Measurements from ENCODE around the gene CNNM1. TPM values are rescaled to one million over a fixed set of nuclear protein-coding genes. Genes with fewer than 3 reads are reported as not detected.

CNNM1 gene
- total RNA-seq, 4 donors from 2014 or later = not detected

- Histone ChIP-seq H3K4me3 (no peak overlapping the region), H3K27me3 (no peaks in the 10 kb centered on the region), H3K36me3 (no peaks in the 10 kb centered on the region), H3K27ac (no peak overlapping the region), H3K9me3 (no peaks in the 10 kb centered on the region), H3K4me1 (no peaks in the 10 kb centered on the region)
- intact Hi-C loops (cut with DNase I; ENCODE audit: low total_unique reads) = no loop called here
- in situ Hi-C loops (cut with MboI; ENCODE audit: low sequenced_read_pairs in 4 of 4) = no loop called here
- DNase-seq (no peak), ATAC-seq (no peak)
- TF ChIP-seq POLR2A (IDR thresholded peaks at IDR 0.05) = no peak
- TF ChIP-seq CTCF (IDR thresholded peaks at IDR 0.05 in 4 of 5, conservative IDR thresholded peaks at IDR 0.05 in 1 of 5) = no peak
These were observed 37.0 kb upstream of the CNNM1 start for GRCh38 chr10:99292159-99292558.

- TF ChIP-seq POLR2A (IDR thresholded peaks at IDR 0.05) = no peak
- TF ChIP-seq CTCF (IDR thresholded peaks at IDR 0.05 in 4 of 5, conservative IDR thresholded peaks at IDR 0.05 in 1 of 5) = no peak
- Histone ChIP-seq H3K4me1 (no peaks in the 10 kb centered on the region), H3K27ac (no peak overlapping the region), H3K9me3 (no peaks in the 10 kb centered on the region), H3K27me3 (no peaks in the 10 kb centered on the region), H3K36me3 (no peaks in the 10 kb centered on the region), H3K4me3 (no peak overlapping the region)
- intact Hi-C loops (cut with DNase I; ENCODE audit: low total_unique reads) = no loop called here
- ATAC-seq (no peak), DNase-seq (no peak)
- in situ Hi-C loops (cut with MboI; ENCODE audit: low sequenced_read_pairs in 4 of 4) = no loop called here
These were observed 32.6 kb upstream of the CNNM1 start for GRCh38 chr10:99296605-99297004.

GRCh38 chr10:99297033-99297432 is 32.1 kb upstream of the CNNM1 start:
- TF ChIP-seq POLR2A (IDR thresholded peaks at IDR 0.05) = no peak
- TF ChIP-seq CTCF (IDR thresholded peaks at IDR 0.05 in 4 of 5, conservative IDR thresholded peaks at IDR 0.05 in 1 of 5) = no peak
- Histone ChIP-seq H3K27ac (no peak overlapping the region), H3K4me1 (no peaks in the 10 kb centered on the region), H3K9me3 (no peaks in the 10 kb centered on the region), H3K4me3 (no peak overlapping the region), H3K27me3 (no peaks in the 10 kb centered on the region), H3K36me3 (no peaks in the 10 kb centered on the region)
- ATAC-seq = no peak
- DNase-seq = no peak
- in situ Hi-C loops (cut with MboI; ENCODE audit: low sequenced_read_pairs in 4 of 4) = no loop called here
- intact Hi-C loops (cut with DNase I; ENCODE audit: low total_unique reads) = no loop called here

GRCh38 chr10:99303899-99304861 is 25.0 kb upstream of the CNNM1 start:
- Histone ChIP-seq H3K9me3 (no peaks in the 10 kb centered on the region), H3K27me3 (no peaks in the 10 kb centered on the region), H3K27ac (no peak overlapping the region), H3K4me3 (no peak overlapping the region), H3K4me1 (no peaks in the 10 kb centered on the region), H3K36me3 (no peaks in the 10 kb centered on the region)
- no peak for DNase-seq
- intact Hi-C loops (cut with DNase I; ENCODE audit: low total_unique reads) (no loop called here), in situ Hi-C loops (cut with MboI; ENCODE audit: low sequenced_read_pairs in 4 of 4) (no loop called here)
- no peak for TF ChIP-seq POLR2A (IDR thresholded peaks at IDR 0.05)
- TF ChIP-seq CTCF (IDR thresholded peaks at IDR 0.05 in 4 of 5, conservative IDR thresholded peaks at IDR 0.05 in 1 of 5) = no peak
- no peak for ATAC-seq

Data from gastrocnemius medialis (tissue), 4 donors.